C4-2B (cell line): Measurements from ENCODE around the gene RPL10.

Experiments
- H3K27ac ChIP-seq: fragments of 450-650 bp; 2 replicates; pipeline ENCODE4 v1.5.1; 2017
- CTCF ChIP-seq: fragments of 450-650 bp; conservative IDR thresholded peaks from 2 replicates; pipeline ENCODE4 v1.5.1; 2017; ENCODE audit warnings: mild to moderate bottlenecking
- ZFX ChIP-seq: fragments of 450-650 bp; IDR thresholded peaks from 2 replicates; pipeline ENCODE4 v1.6.1; 2017

Gene RPL10

GRCh38 chrX:154396973-154397887 is 947 bp upstream of the RPL10 start:
- peak overlapping the region; percentile 97 for H3K27ac ChIP-seq
- no peak; the same call in 1 of the 2 replicates for TF ChIP-seq ZFX
- TF ChIP-seq CTCF = no peak

DNA sequence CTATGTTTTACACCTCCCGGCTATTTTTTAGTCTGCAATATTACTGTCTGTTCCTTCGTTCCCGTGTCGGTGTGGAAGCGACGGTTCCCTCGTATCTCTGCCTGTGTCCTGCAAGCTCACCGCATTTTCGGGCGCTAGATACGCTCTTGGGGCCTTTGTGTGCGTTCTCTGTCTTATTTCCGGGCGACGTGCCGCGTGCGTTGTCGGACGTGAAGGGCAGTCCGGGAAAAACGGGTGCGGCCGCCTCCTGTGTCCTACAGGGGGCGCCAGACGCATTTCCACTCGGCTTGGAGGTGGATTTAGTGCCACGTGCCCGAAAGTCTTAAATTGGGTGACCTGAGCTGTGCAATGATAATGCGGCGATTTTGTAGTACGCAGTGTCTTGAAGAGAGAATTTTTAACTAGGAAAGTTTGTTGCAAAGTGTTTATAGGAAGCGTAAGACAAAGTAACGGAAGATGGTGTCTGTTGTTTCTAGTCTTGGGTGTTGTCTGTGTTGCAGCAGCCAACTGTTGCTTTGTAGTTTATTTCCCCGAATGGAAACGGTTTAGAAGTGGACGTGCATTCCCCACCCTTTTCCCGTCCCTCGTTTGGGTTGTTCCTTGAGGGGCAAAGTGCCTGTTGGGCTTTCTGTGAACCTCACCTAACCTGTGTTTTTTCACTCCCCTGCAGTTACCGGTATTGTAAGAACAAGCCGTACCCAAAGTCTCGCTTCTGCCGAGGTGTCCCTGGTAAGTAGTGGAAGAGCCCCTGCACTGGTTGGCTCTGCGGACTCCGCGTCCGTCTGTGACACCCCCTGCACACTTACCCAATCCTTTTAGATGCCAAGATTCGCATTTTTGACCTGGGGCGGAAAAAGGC is 720 bp downstream of the RPL10 start:
- TF ChIP-seq CTCF = peak; percentile 86
- TF ChIP-seq ZFX = no peak
- H3K27ac ChIP-seq = peak overlapping the region; percentile 97

GRCh38 chrX:154399527-154400368 is 1.6 kb downstream of the RPL10 start:
- no peak for TF ChIP-seq ZFX
- TF ChIP-seq CTCF = no peak
- H3K27ac ChIP-seq = peak overlapping the region; percentile 97

DNA sequence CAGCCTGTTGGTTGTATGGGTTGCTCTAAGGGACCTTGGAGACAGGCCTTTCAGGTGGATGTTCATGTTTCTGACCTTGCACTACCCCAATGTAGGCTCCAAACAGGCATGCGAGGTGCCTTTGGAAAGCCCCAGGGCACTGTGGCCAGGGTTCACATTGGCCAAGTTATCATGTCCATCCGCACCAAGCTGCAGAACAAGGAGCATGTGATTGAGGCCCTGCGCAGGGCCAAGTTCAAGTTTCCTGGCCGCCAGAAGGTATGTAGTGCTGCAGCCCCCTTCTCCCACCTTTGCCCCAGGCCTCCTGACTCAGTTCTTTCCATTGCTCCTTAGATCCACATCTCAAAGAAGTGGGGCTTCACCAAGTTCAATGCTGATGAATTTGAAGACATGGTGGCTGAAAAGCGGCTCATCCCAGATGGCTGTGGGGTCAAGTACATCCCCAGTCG is 2.2 kb downstream of the RPL10 start:
- H3K27ac ChIP-seq = peak overlapping the region; percentile 97

DNA sequence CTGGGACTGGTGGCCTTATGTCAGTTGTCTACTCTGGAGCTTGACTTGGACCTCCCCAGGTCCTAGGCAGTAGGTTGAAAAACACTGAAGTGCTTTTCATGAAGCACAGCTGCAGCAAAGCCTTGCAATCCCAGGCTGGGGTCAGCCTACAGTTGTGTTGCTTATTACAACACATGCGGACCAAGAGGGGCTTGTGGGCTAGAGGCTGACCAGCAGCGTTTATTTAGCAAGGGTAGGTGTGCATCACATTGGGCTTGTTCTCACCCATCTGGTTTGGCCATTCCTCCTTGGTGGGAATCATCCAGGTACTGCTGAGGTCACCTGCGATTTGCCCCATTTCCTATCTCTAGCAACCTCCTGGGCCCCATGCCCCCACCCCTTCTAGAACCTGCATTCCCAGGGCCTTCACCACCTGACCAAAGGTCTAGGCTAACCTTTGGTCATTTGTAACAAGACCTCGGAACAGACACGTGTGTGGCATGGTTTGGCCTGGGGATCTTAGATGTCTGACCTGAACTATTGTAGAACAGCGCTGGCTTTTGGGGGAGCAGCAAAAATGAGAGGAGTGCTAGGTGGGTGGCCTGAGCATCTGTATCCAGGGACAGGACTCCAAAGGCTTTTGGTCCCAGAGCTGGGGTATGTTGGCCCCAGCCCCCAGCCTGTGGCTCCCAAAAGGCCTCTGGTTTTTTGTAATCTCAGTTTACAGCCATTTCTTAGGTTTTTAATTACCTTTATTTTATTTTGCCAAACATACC is 3.0 kb downstream of the RPL10 start:
- peak overlapping the region; percentile 97 for H3K27ac ChIP-seq
- TF ChIP-seq ZFX (no peak), CTCF (no peak)

DNA sequence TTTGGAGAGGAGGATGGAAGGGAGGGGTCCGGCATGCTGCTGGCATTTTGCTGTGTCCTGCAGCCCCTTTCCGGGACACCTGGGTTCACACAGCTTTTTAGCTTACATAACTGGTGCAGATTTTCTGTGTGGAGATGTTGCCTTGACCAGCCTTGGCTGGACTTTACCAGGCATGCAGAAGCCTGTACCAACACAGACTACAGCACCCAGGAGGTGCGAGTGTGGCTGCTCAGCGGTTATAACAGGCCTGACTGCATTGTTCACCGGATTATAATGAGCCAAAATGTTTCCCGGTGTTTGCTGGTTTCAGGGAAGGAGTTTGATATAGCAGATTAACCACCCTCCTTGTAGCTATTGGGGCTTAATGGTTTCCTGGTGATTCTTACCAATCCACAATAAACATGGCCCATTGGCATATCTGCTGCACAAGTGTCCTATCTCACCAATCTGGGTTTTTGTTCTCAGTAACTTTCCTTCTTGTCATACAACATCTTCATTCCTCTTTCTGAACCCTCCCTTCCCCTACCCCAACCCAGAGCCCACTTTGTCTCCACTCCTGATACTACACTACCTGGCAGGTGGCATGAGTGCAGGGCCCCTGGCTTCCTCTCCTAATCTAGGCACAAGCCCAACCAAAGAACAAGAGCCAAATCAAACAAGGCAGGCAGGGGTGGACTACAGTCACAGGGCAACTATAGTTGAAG is 3.9 kb downstream of the RPL10 start:
- H3K27ac ChIP-seq = peak overlapping the region; percentile 97
- TF ChIP-seq CTCF = no peak
- no peak for TF ChIP-seq ZFX
